ENCODE results near the gene MTFR2. TPM values are rescaled to one million over a fixed set of nuclear protein-coding genes. Genes with fewer than 3 reads are reported as not detected.
"Not testable (repeated sequence)": the region's sequence is repeated elsewhere in the genome, so short reads cannot be mapped to it uniquely, and the experiment has no call there.

The MTFR2 gene
- total RNA-seq, 2 experiments from 2014 or later, result 15.0 to 16.9 TPM

DNA sequence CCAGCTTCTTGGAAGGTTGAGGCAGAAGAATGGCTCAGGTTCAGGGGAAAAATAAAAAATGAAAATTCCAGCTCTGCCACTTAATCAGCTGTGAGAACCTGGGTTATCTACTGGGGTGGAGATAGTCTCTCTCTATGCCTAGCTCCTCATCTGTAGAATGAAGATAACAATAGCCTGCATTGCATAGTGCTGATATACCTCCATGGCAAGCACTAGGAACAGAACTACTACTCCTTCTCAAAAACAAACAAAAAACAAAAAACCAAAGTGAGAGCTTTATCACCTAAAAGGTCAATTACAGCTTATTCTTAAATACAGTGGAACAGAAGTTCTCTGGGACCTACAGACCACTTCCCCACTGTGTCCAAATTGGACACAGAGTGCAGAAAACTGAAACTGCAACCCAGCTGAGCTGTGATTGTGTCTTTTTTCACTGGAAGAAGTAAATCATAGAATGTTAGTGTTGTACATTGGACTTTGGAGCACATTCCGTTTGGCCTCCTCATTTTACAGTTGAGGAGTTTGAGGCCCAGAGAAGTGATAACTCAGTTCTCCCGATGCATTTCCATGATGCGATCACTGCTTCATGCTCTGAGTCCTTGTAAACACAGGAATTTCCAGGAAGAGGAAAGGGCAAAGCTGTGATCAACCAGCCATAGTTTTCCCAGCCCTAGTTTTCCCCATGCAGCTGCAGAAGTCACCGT lies 23.3 kb downstream of the MTFR2 start:
- no peaks in the 10 kb centered on the region for H3K9me3 Mint-ChIP-seq
- H3K4me3 Mint-ChIP-seq, result peak overlapping the region; percentile 35
- ATAC-seq (ENCODE audit: low read depth) (no peak), DNase-seq (no peak)
- peak overlapping the region; percentile 46 for H3K27ac Mint-ChIP-seq
- peaks cover 4% of the 10 kb centered on the region for H3K36me3 Mint-ChIP-seq
- POLR2A ChIA-PET, result interaction anchor here (0.6 to 1.3 kb wide), 5 partner anchors 24 to 829 kb away, joined by 3 to 6 read pairs (median 3); partner anchors contain the start of gene MTFR2
- peaks cover 4% of the 10 kb centered on the region for H3K4me1 Mint-ChIP-seq
- no peaks in the 10 kb centered on the region for H3K27me3 Mint-ChIP-seq

DNA sequence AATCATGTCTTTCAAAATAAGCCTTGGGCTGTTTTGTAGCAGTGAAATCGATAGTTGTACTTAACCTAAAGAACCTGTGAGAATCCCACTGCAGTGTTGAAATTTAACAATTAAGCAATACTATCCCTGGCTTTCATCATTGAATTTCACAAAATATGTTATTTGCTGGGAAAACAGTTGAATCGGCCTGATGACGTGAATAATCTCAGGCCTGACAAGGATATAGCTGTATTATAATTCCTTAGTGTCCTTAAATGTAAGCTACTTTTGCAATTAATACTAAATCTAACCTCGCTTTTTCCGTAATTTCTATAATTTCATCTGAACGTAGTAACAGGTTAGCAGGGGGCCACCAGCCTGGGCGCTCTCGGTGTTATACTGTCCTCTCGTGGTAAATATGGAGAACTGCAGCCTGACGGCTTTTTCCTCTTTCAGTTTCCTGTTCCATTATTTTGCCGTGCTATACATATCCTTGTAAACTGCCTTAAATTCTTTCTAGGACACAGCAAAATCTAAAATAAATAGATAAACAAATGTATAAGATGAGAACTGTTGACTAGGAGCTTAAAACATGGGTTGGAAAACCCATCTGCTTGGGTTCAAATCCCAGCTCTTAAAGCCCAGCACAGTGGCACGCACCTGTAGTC lies 24.0 kb downstream of the MTFR2 start:
- H3K4me3 Mint-ChIP-seq, result peak overlapping the region; percentile 35

DNA sequence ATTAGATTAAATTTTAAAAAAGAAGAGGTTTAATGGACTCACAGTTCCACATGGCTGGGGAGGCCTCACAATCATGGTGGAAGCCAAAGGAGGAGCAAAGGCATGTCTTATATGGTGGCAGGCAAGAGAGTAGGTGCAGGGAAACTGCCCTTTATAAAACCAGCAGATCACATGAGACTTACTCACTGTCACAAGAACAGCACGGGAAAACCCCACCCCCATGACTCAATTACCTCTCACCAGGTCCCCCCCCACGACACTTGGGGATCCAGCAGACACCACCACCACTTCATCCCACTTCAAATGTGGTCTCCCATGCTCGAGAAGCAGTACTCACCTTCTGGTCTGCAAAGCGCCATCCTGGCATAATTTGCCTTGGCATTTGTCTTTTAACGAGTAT lies 24.6 kb downstream of the MTFR2 start:
- H3K4me3 Mint-ChIP-seq, result no peak overlapping the region
- DNase-seq, result no peak
- peaks cover 4% of the 10 kb centered on the region for H3K4me1 Mint-ChIP-seq
- H3K27me3 Mint-ChIP-seq, result no peaks in the 10 kb centered on the region
- POLR2A ChIA-PET, result no interaction called here
- no peak overlapping the region for H3K27ac Mint-ChIP-seq
- H3K36me3 Mint-ChIP-seq, result peaks cover 4% of the 10 kb centered on the region
- no peak for ATAC-seq (ENCODE audit: low read depth)
- H3K9me3 Mint-ChIP-seq, result no peaks in the 10 kb centered on the region

More for the DNA sequence above, 24.0 kb downstream of the MTFR2 start:
- peak overlapping the region; percentile 32 for H3K27ac Mint-ChIP-seq
- H3K4me1 Mint-ChIP-seq, result peaks cover 4% of the 10 kb centered on the region
- H3K9me3 Mint-ChIP-seq, result no peaks in the 10 kb centered on the region
- DNase-seq (no peak), ATAC-seq (ENCODE audit: low read depth) (peak; percentile 78)
- H3K27me3 Mint-ChIP-seq, result no peaks in the 10 kb centered on the region
- POLR2A ChIA-PET, result interaction anchor here (1.0 to 1.3 kb wide), 4 partner anchors 24 to 720 kb away, joined by 3 to 6 read pairs (median 3); partner anchors contain the start of gene MTFR2
- H3K36me3 Mint-ChIP-seq, result peaks cover 4% of the 10 kb centered on the region

DNA sequence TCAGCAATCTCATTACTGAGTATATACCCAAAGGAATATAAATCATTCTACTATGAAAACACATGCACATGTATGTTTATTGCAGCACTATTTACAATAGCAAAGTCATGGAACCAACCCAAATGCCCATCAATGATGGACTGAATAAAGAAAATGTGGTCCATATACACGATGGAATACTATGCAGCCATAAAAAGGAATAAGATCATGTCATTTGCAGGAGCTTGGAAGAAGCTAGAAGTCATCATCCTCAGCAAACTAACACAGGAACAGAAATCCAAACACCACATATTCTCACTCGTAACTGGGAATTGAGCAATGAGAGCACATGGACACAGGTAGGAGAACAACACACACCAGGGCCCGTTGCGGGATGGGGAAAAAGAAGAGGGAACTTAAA lies 25.1 kb downstream of the MTFR2 start:
- H3K27ac Mint-ChIP-seq; H3K4me1 Mint-ChIP-seq; ATAC-seq (ENCODE audit: low read depth); DNase-seq; H3K9me3 Mint-ChIP-seq; H3K36me3 Mint-ChIP-seq; H3K4me3 Mint-ChIP-seq; H3K27me3 Mint-ChIP-seq; POLR2A ChIA-PET: not testable (repeated sequence)

DNA sequence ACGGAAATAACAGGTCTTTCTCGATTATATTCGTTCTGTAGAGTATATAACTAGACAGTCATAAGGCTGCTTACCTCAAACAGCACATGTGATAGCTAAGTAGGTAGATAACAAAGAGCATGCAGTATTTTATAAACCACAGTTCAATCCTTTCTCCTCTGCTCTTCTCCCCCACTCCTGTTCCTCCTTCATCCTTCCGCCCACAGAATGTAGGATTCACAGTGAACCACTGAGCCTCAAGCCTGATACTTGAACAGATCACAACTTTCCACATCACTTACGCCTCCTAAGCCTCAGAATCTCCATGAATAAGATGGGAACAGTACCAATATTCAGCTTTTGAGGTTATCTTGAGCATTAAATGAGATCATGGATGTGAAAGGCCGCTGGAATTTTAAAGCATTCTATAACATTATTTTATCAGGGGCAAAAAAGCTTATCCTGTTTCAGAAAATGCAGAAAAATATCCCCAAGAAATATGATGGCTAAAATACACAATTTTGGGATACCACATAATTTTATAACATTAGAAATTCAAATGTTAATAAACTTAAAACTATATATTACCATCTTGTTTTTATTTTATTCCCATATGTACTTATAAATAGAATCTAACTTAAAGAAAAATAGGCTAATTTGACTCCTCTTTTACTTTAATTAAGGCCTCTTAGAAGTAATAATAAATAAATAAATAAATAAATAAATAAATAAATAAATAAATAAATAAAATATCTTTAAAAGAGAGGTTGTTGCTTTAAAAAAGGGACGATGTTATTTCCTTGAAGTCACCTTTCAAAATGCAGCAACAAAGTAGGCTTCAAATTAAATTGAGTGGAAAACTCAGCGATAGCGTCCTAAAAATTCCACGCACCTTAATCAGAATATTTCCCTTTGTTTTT lies 33.4 kb downstream of the MTFR2 start:
- DNase-seq (no peak), ATAC-seq (ENCODE audit: low read depth) (no peak)
- Mint-ChIP-seq H3K36me3 (no peaks in the 10 kb centered on the region), H3K9me3 (peaks cover 1% of the 10 kb centered on the region), H3K4me1 (no peaks in the 10 kb centered on the region), H3K27ac (no peak overlapping the region), H3K27me3 (peaks cover 3% of the 10 kb centered on the region), H3K4me3 (no peak overlapping the region)
- POLR2A ChIA-PET, result no interaction called here

DNA sequence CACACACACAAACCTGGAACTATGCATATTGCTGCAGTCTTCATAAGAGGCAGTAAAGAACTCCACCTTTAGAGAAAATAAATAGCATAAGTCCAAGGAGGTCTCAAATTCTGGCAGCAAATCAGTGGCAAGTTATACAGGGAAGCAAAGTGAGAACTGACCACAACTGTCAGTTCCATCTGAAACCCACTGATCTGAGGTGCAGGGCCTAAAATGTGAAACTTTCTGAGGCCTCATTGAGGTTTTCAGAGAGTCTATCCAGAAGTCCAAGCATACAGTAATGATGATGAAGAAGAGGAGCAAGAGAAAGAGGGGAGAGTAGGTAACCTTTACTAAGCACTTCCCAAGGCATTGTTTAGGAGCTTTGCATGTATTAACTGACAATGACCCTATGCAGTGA lies 36.3 kb downstream of the MTFR2 start:
- H3K27me3 Mint-ChIP-seq, result peaks cover 3% of the 10 kb centered on the region
- no peaks in the 10 kb centered on the region for H3K4me1 Mint-ChIP-seq
- no peaks in the 10 kb centered on the region for H3K36me3 Mint-ChIP-seq
- H3K27ac Mint-ChIP-seq, result no peak overlapping the region
- no peak overlapping the region for H3K4me3 Mint-ChIP-seq
- H3K9me3 Mint-ChIP-seq, result no peaks in the 10 kb centered on the region
- no peak for DNase-seq
- POLR2A ChIA-PET, result no interaction called here
- ATAC-seq (ENCODE audit: low read depth), result no peak

DNA sequence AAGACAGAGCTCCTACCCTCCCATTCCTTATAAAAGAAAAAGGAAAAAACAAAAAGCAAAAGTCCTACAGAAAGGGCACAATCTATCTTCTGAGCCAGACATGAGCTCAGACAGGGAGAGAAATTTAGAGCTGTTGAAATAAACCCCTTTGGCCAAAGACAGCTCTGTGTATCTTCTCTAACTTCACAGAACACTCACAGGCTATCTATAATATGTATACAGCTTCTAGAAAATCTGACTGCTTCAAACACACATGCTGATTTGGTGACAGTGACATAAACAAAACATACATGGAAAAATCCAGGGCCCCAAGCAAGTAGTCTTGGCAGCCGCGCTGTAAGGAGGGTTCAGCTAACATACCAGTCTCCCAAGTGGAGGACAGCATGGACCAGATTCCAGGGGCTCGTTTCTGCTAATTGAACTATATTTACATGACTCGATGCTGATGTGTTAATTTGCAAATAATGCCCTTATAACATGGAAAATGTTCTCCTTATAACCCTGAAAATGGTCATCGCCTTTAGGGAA lies 37.0 kb downstream of the MTFR2 start:
- H3K27me3 Mint-ChIP-seq, result peaks cover 3% of the 10 kb centered on the region
- ATAC-seq (ENCODE audit: low read depth) (no peak), DNase-seq (no peak)
- no peaks in the 10 kb centered on the region for H3K36me3 Mint-ChIP-seq
- no peaks in the 10 kb centered on the region for H3K4me1 Mint-ChIP-seq
- POLR2A ChIA-PET, result interaction anchor here (0.5 to 0.7 kb wide), 2 partner anchors 10 to 37 kb away, joined by 3 to 4 read pairs; partner anchors contain the start of gene MTFR2
- H3K4me3 Mint-ChIP-seq, result no peak overlapping the region
- H3K9me3 Mint-ChIP-seq, result peaks cover 1% of the 10 kb centered on the region
- H3K27ac Mint-ChIP-seq, result no peak overlapping the region

DNA sequence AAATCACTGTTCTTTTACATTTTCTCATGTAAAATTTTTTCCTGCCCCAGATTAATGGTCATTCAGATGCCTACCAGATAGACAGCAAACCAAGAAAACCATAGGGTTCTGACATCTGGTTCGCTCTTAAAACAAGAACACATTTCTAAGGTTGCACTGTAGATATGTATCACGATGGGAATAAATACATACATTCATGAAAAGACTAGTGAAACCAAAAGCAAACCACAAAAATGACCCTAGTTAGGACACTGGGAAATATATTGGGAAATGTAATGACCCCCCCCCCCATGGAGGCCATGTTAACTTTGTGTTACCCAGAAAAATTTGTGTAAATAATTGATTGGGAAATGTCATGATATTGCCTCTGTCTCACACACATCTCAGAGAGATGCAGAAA lies 37.5 kb downstream of the MTFR2 start:
- Mint-ChIP-seq H3K36me3 (no peaks in the 10 kb centered on the region), H3K27me3 (peaks cover 3% of the 10 kb centered on the region), H3K4me1 (no peaks in the 10 kb centered on the region), H3K9me3 (peaks cover 1% of the 10 kb centered on the region), H3K4me3 (no peak overlapping the region), H3K27ac (no peak overlapping the region)
- POLR2A ChIA-PET, result interaction anchor here (0.7 kb wide), 1 partner anchor 37 kb away, joined by 4 read pairs; the partner anchor contains the start of gene MTFR2
- DNase-seq (no peak), ATAC-seq (ENCODE audit: low read depth) (no peak)

DNA sequence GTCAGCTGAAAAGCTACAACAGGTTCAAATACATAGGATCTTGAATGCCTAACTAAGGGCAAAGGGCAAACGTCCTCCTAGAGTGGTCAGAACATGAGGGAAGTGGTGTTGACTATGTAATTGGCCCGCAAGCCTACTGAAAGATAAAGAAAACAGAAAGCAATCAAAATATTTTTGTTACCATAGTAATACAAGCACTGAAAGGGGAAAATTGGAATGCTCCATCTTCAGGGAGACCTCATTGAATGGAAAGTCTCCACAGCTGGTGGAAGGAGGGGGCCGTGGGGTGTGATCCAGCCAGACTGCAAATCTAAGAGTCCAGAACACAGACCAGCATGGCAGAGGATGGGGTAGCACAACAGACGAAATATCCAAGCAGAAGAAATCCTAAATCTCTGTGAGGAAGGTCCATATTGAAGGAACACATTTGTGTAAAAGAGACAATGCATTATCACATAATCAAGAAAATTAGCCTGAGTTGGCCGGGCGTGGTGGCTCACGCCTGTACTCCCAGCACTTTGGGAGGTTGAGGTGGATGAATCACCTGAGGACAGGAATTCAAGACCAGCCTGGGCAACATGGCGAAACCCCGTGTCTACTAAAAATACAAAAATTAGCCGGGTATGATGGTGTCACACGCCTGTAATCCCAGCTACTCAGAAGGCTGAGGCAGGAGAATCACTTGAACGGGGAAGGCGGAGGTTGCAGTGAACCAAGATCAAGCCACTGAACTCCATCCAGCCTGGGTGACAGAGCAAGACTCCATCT lies 39.5 kb downstream of the MTFR2 start:
- POLR2A ChIA-PET, result no interaction called here
- H3K4me1 Mint-ChIP-seq, result no peaks in the 10 kb centered on the region
- no peak for ATAC-seq (ENCODE audit: low read depth)
- H3K36me3 Mint-ChIP-seq, result no peaks in the 10 kb centered on the region
- no peak for DNase-seq
- H3K27ac Mint-ChIP-seq, result no peak overlapping the region
- H3K9me3 Mint-ChIP-seq, result peaks cover 1% of the 10 kb centered on the region
- no peak overlapping the region for H3K4me3 Mint-ChIP-seq
- H3K27me3 Mint-ChIP-seq, result peaks cover 5% of the 10 kb centered on the region

DNA sequence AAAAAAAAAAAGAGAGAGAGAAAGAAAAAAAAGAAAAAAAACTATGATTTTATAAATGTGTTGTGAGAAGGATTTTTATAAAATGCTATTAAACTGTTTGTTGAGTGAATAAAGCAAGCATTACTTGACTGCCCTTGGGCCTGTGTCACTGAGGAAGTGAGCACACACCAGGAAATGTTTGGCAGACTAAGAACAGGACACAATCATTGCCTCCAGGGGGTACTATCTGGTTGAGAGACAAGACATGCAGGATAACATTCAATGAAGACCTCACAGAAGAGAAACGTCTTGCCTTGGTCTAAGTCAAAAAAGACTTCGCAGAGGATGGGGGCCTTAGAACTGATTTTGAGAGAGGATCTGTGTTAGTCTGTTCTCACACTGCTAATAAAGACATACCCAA lies 40.6 kb downstream of the MTFR2 start:
- Mint-ChIP-seq H3K4me3 (no peak overlapping the region), H3K4me1 (no peaks in the 10 kb centered on the region), H3K9me3 (peaks cover 1% of the 10 kb centered on the region), H3K36me3 (no peaks in the 10 kb centered on the region), H3K27ac (no peak overlapping the region), H3K27me3 (peaks cover 3% of the 10 kb centered on the region)
- DNase-seq, result no peak
- POLR2A ChIA-PET, result no interaction called here
- ATAC-seq (ENCODE audit: low read depth), result no peak

DNA sequence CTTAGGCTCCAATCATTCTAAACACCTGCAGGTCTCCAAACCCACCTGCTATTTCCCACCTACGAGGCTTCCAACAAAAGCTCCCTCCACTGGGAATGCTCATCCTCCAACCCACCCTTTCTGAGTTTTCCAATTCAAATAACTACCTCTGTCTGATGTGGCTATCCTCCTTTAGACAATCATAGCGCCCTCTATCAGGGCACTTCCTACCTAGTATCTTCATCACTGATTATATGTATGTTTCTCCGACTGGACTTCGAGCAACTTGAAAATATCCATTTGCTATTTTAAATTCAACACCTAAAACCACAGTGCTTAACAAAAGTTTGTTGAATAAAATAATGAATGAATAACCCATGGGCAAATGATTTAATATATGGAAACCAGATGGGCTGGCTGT lies 41.3 kb downstream of the MTFR2 start:
- no peaks in the 10 kb centered on the region for H3K4me1 Mint-ChIP-seq
- POLR2A ChIA-PET, result no interaction called here
- no peak overlapping the region for H3K27ac Mint-ChIP-seq
- H3K27me3 Mint-ChIP-seq, result peaks cover 3% of the 10 kb centered on the region
- no peak overlapping the region for H3K4me3 Mint-ChIP-seq
- peaks cover 1% of the 10 kb centered on the region for H3K9me3 Mint-ChIP-seq
- H3K36me3 Mint-ChIP-seq, result no peaks in the 10 kb centered on the region
- no peak for DNase-seq
- no peak for ATAC-seq (ENCODE audit: low read depth)

DNA sequence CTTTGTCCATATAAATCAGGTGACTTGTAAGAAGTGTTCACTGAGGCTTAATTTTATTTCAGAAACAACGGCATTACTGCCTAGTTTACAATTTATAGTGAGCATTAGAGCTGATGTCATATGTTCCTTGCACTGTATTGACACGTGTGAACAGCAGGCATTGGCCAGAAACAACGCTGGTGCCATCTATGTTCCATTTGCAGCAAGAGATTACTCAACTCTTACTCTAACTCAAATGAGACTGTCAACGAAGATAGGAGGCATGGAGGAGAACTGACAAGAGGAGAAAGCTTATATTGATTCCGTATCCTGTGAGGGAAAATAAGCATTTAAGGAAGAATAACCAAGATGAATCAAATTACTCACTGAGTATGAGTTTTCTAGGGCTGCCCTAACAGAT lies 48.4 kb downstream of the MTFR2 start:
- POLR2A ChIA-PET, result no interaction called here
- ATAC-seq (ENCODE audit: low read depth) (no peak), DNase-seq (no peak)

DNA sequence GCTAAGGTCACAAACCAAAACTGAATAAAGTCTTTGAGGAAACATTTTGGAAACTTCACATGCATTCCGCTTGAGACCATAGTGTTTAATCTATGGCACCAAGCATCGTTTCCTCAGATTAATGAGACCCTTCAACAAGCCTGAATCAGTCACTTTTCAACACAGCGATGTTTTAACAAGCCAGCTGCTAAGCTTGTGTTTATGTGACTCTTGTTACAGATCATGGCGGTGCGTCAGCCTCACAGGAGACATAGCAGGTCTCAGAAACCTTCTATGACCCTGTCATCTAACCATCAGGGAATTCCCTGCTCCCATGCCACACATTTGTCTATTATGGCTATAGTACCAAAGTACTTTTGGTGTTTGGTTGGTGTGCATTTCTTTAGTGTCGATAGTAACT lies 57.2 kb downstream of the MTFR2 start:
- Mint-ChIP-seq H3K9me3 (no peaks in the 10 kb centered on the region), H3K27me3 (peaks cover 4% of the 10 kb centered on the region), H3K4me3 (no peak overlapping the region), H3K4me1 (no peaks in the 10 kb centered on the region), H3K36me3 (no peaks in the 10 kb centered on the region), H3K27ac (no peak overlapping the region)
- POLR2A ChIA-PET, result no interaction called here
- no peak for DNase-seq
- no peak for ATAC-seq (ENCODE audit: low read depth)

More for the DNA sequence above, 48.4 kb downstream of the MTFR2 start:
- Mint-ChIP-seq H3K4me3 (no peak overlapping the region), H3K4me1 (no peaks in the 10 kb centered on the region), H3K27me3 (peaks cover 7% of the 10 kb centered on the region), H3K9me3 (no peaks in the 10 kb centered on the region), H3K36me3 (no peaks in the 10 kb centered on the region), H3K27ac (no peak overlapping the region)
